GM21619 (cell line): Measurements from ENCODE around the gene LASP1.

Source experiments
- ATAC-seq: cut with Tn5 transposase; IDR thresholded peaks from one replicate; pipeline ENCODE4 v1.9.1; 2021; ENCODE audit not compliant: unreplicated experiment

LASP1 gene

DNA sequence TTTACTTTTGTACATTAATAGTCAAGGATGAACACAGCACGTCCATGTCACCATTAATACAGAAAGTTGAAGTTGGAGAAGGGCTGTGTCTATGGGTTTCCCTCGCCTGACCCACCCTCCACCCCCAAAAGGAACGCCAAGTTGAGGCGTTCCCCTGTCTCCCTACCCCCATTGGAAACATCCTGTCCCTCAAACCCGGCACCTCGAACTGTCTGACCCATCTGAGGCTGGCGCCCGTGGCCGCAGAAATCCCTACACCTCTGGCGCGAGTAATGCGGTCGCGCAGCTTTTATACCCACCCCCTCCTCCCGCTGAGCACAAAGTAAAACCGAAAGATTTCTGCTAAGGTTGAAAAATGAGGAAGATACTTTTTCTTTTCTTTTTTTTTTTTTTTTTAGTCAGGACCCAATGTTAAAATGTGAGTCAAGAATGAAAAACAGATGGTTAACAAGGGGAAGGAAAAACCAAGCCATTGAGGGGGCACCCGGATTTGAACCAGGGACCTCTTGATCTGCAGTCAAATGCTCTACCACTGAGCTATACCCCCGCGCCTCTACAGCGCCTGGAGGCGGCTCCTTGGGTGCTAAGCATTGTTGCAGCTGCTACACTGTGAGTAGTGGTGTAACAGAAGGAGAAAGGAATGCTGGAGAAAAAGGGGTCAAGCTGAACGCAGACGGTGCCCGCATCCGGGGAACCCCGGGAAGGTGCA lies 887 bp upstream of the LASP1 start:
- ATAC-seq: peak; percentile 37

DNA sequence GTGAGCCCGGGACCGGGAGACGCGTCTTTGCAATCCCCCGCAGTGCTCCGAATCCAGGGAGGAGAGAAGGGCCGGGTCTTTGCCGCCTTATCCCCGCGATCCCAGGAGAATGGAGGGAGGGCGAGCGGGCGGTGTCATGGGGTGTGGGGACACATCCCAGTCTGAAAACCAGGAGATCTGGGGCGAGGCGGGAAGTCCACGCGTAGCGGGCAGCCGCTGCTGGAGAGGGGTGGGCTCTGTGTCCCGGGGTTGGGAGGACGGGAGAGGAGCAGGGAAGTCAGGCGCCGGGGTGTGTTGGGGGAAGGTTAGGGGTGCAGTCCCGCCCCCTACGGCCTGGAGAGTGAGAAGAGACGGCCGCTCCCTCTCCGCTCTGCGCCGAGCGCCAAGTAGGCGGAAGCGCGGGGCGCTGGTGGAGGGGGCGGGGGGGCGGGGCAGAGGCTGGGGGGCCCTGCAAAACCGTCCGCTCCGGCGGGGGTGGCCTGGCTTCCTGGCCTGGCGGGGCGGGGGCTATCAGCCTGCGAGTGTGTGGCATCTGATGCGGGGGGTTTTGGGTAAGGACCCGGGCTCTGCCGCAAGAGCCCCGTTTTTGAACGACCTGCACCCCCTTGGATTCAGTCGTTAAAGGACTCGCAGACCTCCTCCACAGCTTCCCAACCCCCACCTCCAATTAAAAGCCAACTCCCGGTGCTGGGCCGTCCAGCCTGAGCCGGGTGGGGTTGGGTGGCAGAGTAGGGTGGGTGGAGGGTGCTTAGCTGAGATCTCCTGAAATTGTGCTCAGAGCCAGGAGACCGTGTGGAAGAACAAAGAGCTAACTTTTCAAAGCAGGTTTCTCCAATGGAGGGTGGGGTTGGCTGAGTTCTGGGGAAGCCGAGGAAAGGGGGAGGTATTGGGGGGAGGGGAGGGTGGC lies 654 bp downstream of the LASP1 start:
- no peak for ATAC-seq

DNA sequence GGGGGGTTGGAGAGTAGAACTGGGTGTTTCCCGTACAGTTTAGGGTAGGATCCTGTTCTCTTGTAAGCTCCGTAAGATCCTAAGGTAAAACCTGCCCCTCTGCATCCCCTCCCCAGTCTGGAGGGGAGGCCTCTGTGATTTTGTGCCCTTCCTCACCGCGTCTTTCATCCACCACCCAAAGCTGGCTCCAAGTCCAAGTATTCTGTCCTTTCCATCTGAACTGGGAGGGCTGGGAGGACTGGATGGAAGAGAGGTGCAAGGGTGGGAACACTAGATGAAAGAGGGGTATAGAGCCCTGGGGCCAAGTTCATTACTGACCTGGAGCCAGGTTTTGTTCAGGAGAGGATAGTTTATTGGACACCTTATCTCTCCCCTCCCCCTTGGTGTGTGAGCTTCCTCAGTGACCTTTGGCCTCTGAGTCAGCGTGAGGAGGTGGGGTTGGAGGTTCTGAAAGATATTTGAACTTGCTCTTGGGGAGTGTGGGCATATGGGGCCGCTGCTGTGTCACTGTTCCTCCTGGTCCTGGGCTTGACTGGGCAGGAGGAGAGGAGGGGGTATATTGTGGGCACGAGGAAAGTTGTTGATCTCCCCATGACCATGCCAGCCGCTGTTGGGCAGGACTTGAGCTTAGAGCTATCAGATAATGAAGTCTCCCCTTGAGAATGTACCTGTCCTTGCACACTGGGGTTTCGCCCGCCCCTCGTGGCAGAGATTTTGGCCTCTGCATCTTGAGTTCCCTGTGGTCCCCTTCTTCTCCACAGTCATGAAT lies 1.6 kb downstream of the LASP1 start:
- ATAC-seq: no peak

GRCh38 chr17:38872027-38872511 lies 2.2 kb downstream of the LASP1 start:
- no peak for ATAC-seq

- ATAC-seq: no peak
Observed at GRCh38 chr17:38872671-38873385, 3.0 kb downstream of the LASP1 start.

DNA sequence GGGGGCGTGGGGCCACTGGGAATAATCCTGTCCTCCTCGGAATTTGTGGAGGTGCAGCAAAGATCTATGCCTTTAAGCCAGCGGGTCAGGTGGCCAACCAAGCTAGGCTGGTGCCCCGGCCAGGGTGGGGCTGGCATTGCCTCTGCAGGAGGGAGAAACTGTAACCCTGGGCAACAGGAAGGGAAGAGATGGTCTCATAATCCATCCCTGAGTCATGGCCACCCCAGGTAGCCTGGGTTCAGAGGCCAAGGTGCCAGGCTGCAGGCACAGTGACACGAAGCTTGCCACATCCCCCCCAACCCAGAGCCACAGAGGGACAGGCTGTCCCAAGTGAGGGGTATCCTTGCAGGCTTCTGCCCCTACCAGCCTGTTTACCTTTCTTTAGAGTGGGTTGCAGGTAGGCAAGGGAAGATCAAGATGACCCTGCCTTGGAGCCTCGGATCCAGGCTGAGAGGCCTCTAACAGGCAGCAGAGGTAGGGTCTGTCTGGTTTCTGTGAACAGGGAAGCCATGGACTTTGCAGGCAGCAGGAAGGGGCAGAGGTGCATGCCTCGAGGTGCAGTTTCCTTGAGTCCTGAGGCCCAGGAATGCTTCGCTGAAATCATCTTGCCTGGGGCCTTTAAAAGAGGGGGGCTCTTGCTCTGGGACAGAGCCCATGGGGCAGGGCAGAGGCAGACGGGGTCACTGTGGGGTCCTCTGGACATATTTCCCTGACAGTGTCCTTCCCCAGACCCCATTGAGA lies 4.0 kb downstream of the LASP1 start:
- no peak for ATAC-seq

DNA sequence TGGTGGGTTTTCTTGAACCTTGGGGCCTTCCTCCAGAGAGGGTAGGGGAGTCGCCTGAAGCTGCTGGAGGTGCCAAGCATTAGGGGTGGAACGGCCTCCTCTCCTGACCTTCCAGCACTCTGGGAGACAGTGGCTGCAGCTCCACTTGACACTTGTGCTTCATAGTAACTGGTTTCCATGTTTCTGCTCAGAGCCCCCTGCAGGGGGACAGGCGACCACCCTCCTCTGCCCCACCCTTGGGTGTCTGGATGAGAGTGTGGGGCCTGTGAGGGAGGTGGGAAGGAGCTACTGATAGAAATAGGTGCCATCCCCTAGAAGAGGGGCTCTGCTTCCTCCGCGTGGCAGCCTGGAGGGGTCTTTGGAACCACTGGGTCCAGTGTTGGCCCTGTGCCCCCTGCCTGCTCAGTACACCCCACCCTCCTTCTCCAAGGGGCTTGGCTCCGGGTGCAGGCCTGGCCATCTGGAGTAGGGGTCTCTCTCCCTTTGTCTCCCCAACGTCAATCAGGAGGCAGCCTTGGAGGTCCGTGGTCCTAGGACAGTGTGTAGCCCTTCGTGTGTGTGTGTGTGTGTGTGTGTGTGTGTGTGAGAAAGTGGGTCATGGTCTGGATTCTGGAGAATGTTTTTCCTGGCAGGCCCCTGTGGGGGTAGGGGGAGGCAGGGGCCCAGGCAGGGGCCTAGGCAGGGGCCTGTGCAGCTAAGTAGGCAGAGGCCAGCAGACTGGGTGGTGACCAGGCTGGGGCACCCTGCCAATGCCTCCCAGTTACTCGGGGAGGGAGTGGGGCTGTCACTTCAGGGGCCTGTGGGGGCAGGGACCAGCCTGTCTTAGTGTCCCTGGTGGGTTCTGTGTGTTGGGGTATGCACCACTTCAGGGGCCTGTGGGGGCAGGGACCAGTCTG lies 4.9 kb downstream of the LASP1 start:
- ATAC-seq: no peak

- ATAC-seq: no peak
Observed at GRCh38 chr17:38875477-38876075, 5.7 kb downstream of the LASP1 start.

DNA sequence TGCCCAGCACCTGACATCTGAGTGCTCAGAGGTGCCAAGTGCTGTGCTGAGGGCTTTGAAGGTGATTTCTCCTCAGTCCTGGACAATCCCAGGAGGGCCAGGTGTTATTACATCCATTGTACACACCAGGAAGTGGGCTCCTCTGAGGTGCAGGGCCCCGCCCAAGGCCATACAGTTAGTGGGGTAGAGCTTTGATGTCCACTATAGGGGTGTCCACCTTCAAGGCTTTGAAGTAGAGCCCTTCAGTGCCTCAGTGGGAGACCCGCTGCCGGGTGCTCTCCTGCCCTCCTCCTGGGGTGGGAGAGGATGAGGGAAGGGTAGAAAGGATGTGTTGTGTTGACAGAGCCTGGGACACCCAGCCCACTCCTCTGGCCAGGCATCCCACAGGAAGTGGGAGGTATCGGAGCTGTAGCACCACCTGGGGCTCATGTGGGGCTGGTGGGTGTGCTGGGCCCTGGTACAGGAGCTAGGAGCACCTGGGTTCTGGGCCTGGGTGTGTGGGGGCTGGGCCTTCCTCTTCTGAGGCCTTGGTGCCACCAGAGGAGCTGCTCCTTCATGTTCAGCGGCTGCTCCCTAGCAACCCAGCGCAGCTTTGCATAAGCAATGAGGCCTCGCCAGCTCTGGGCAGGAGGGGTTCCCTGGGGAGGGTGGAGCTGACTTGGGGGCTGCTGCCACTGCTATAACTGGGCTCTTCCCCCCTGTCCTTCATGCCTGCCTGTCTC lies 7.4 kb downstream of the LASP1 start:
- ATAC-seq: no peak

GRCh38 chr17:38879878-38880665 lies 10.2 kb downstream of the LASP1 start:
- ATAC-seq: no peak

DNA sequence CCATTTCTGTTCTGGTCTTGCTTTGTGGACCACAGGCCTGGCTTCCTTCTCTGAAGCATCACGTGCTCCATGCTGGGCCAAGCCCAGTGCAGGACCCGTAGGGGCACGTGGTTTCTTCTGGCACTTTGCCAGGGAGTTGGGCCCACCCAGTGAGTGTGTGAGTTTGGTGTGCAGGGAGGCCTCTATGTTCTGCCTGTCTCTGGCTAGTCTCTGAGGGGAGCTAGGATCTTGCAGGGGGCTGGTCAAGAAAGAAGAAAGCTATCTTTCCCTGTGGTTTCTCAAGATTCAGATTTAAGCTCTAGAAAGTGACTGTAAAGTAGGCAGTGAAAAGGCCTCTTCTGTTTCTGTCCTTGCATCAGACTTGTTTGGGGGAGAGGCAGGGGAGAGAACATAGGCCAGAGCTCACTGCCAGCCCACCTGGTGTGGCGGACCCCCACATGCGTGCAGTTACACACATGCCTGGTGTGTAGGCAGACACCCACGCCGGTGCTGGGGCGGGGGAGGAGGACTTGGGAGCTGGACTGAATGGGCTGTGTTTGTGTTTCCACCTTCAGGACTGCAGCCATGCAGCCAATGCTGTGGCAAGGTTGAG lies 11.8 kb downstream of the LASP1 start:
- ATAC-seq: no peak

DNA sequence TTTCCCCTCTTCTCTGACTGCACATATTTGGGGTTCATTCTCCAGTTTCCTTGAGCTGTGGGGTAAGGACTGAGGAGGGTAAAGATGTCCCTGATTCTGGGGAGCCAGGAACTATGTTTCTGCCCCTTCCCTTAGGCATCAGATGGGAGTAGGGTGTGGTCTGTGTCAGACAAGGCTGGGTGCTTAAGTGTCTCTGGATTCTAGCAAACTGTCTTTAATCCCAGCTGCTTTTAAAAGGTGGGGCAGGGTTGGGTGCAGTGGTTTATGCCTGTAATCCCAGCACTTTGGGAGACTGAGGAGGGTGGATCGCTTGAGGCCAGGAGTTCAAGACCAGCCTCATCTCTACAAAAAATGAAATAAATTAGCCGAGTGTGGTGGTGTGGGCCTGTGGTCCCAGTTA lies 13.0 kb downstream of the LASP1 start:
- no peak for ATAC-seq

DNA sequence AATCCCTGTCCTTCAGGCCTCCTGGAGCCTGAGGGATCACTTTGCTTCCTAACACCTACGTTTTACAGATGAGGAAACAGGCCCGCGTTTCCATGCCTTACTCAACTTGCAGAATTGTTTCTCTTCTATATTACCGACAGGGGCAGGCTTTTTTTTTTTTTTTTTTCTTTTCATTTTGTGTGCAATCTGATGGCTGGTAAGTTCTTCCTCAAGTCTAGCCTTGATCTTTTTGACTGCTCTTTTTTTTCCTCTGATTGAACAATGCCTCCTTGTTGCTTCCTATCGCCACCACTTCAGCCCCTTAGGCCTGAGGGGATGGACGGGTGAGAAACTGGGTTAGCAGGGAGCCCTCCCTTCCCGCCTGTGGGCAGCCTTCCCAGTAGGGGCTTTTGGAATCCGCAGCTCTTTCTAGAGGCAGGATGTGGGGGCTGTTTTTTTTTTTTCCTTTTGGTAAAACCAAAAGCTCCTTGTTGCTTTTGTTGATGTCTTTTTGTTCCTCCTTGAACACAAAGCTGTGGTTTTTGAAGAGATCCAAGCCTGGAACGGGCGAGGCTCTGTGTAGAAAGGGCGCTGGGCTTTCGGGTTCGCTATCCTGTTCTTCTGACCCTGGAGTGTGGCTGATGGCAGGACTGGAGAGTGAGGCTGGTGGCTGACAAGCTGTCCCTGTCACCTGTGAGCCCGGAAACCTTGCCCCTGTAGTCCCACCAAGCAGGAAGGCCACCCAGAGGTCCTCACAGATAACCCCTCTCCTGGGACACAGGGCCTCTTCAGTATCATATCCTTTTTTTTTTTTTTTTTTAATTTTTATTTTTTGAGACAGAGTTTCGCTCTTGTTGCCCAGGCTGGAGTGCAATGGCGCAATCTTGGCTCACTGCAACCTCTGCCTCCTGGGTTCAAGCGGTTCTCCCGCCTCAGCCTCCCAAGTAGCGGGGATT lies 14.0 kb downstream of the LASP1 start:
- no peak for ATAC-seq

DNA sequence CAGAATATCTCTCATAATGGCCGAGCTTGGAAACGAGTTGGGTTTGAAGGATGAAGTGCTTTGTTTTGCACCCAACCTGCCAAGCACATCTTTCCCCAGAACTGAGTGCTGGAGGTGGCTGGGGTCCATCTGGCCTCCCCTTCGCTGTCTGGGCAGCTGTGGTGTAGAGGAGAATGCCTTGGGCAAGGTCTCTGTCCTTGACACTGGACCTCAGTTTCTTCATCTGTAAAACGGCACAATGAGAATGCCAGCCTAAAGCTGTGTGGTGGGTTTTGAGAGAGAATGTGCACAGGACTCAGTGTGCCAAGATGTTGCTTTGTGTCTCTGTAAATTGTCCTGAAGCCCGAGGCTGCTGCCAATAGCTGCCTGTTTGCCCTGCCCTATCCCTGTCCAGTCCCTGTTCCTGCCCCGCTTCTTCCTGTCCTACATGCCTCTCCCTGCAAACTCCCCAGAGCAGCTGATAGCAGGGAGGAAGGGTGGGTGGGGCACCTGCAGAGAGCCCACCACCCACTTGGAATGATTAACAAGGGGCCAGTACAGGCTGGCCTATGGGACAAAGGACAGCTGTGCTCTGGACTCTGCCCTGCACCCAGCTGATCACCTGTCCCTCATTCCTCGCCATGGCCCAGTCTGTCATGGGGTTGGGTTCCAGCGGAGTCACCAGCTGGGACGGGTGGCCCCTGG lies 15.3 kb downstream of the LASP1 start:
- no peak for ATAC-seq
